Body of pancreas (tissue), 4 donors: ENCODE results near the gene NLRC3. TPM values are rescaled to one million over a fixed set of nuclear protein-coding genes. Genes with fewer than 3 reads are reported as not detected.

Source experiments
- ATAC-seq: fragments of 150-250 bp; one replicate; pipeline ENCODE4 v1.9.1; 2016
- DNase-seq, 4 donors: peaks; one replicate each; pipeline ENCODE4 v3.0.0-alpha.2; 2019
- H3K27ac ChIP-seq, 4 donors: fragments of 200-600 bp; sonication (generic); 1 replicate in 3 of 4; 2 replicates in 1 of 4; pipeline versions ENCODE4 v1.5.1 to v1.6.1; 2016 to 2019; ENCODE audit warnings: mild to moderate bottlenecking in 1 of 4, mixed read lengths in 1 of 4, moderate library complexity in 1 of 4
- H3K27me3 ChIP-seq, 2 donors: fragments of 200-600 bp; sonication (generic); one replicate each; pipeline ENCODE4 v1.6.0; 2016; ENCODE audit warnings: mild to moderate bottlenecking in 1 of 2
- H3K36me3 ChIP-seq, 2 donors: fragments of 200-600 bp; sonication (generic); replicated peaks in 1 of 2; 2 replicates each; pipeline ENCODE4 v1.5.1; 2016; ENCODE audit warnings: low read depth in 2 of 2; ENCODE audit not compliant: insufficient read depth in 1 of 2
- H3K4me1 ChIP-seq: fragments of 200-600 bp; sonication (generic); one replicate; pipeline ENCODE4 v1.6.0; 2016
- H3K4me3 ChIP-seq, 2 donors: fragments of 200-600 bp; sonication (generic); 1 replicate in 1 of 2; 2 replicates in 1 of 2; pipeline ENCODE4 v1.5.1; 2016 to 2019
- H3K9me3 ChIP-seq, 3 donors: fragments of 200-600 bp; sonication (generic); 1 replicate in 2 of 3; 2 replicates in 1 of 3; pipeline ENCODE4 v1.5.1; 2016
- CTCF ChIP-seq, 7 experiments: fragments of 450-650 bp in 4 of 7; fragments of 200-600 bp in 3 of 7; sonication (generic) in 3 of 7; IDR thresholded peaks; one replicate each; pipeline ENCODE4 v1.5.1; 2016 to 2019; ENCODE audit warnings: antibody characterized with exemption in 7 of 7
- POLR2A ChIP-seq, 3 donors: fragments of 450-650 bp; IDR thresholded peaks; one replicate each; pipeline ENCODE4 v1.6.1; 2016; ENCODE audit warnings: antibody characterized with exemption in 3 of 3, mild to moderate bottlenecking in 2 of 3
- WGBS, 2 donors: methylation state at CpG; one replicate each; pipeline ENCODE4 v1.1.5; 2017; 5-methylcytosine and 5-hydroxymethylcytosine counted together
- intact Hi-C: fragments of 100-400 bp; cut with DNase I; formaldehyde crosslinking; loops from one replicate; pipeline ENCODE4 v1.15.1; 2023
- total RNA-seq, 2 donors: library from RNA; depleted of rRNA; stranded (reverse); fragments of >200 nt; gene quantifications; one replicate each; pipeline ENCODE4 v1.1.0, GENCODE V29; 2016

Gene NLRC3
- total RNA-seq, 2 donors from 2014 or later = 0.78 to 1.3 TPM

- TF ChIP-seq CTCF (IDR thresholded peaks at IDR 0.05) (no peak), POLR2A (IDR thresholded peaks at IDR 0.05) (no peak)
- DNase-seq = no peak
- H3K27me3 ChIP-seq = no peaks in the 10 kb centered on the region
- H3K4me3 ChIP-seq = no peak overlapping the region
- H3K27ac ChIP-seq = no peak overlapping the region
- H3K9me3 ChIP-seq = no peaks in the 10 kb centered on the region
- H3K36me3 ChIP-seq = peaks cover 0 to 3% of the 10 kb centered on the region in 2 donors
- no peak for ATAC-seq
- intact Hi-C loops = no loop called here
- WGBS, 2 donors = 78 to 92% methylated on average over 9 to 11 of the region's 12 CpGs
- no peaks in the 10 kb centered on the region for H3K4me1 ChIP-seq
Measured at GRCh38 chr16:3598236-3598635, 21.0 kb upstream of the NLRC3 start.

GRCh38 chr16:3597676-3598075, 20.5 kb upstream of the NLRC3 start:
- no peak for DNase-seq
- intact Hi-C loops = no loop called here
- Histone ChIP-seq H3K9me3 (no peaks in the 10 kb centered on the region), H3K27me3 (no peaks in the 10 kb centered on the region), H3K4me1 (no peaks in the 10 kb centered on the region), H3K36me3 (peaks cover 0 to 3% of the 10 kb centered on the region in 2 donors), H3K4me3 (no peak overlapping the region), H3K27ac (no peak overlapping the region)
- WGBS, 2 donors = 94 to 95% methylated on average over 17 of the region's 17 CpGs
- no peak for ATAC-seq
- TF ChIP-seq CTCF (IDR thresholded peaks at IDR 0.05) = no peak
- no peak for TF ChIP-seq POLR2A (IDR thresholded peaks at IDR 0.05)

- ATAC-seq (no peak), DNase-seq (no peak)
- no peaks in the 10 kb centered on the region for H3K27me3 ChIP-seq
- no peak overlapping the region for H3K27ac ChIP-seq
- no peak overlapping the region for H3K4me3 ChIP-seq
- H3K36me3 ChIP-seq = peaks cover 0 to 3% of the 10 kb centered on the region in 2 donors
- 82 to 86% methylated on average over 7 to 10 of the region's 10 CpGs for WGBS, 2 donors
- H3K4me1 ChIP-seq = no peaks in the 10 kb centered on the region
- no peak for TF ChIP-seq POLR2A (IDR thresholded peaks at IDR 0.05)
- no peak for TF ChIP-seq CTCF (IDR thresholded peaks at IDR 0.05)
- intact Hi-C loops = no loop called here
- no peaks in the 10 kb centered on the region for H3K9me3 ChIP-seq
Measured at GRCh38 chr16:3597226-3597625, 20.0 kb upstream of the NLRC3 start.

- H3K27ac ChIP-seq = no peak overlapping the region
- H3K4me1 ChIP-seq = no peaks in the 10 kb centered on the region
- no peak for DNase-seq
- intact Hi-C loops = no loop called here
- no peak overlapping the region for H3K4me3 ChIP-seq
- TF ChIP-seq CTCF (IDR thresholded peaks at IDR 0.05) = no peak
- no peak for TF ChIP-seq POLR2A (IDR thresholded peaks at IDR 0.05)
- H3K27me3 ChIP-seq = no peaks in the 10 kb centered on the region
- H3K36me3 ChIP-seq = no peaks in the 10 kb centered on the region
- 90 to 97% methylated on average over 7 to 21 of the region's 27 CpGs for WGBS, 2 donors
- no peak for ATAC-seq
- no peaks in the 10 kb centered on the region for H3K9me3 ChIP-seq
Measured at GRCh38 chr16:3596101-3596861, 19.1 kb upstream of the NLRC3 start.

- ATAC-seq = no peak
- Histone ChIP-seq H3K27ac (no peak overlapping the region), H3K4me1 (no peaks in the 10 kb centered on the region), H3K27me3 (no peaks in the 10 kb centered on the region), H3K4me3 (no peak overlapping the region), H3K36me3 (no peaks in the 10 kb centered on the region), H3K9me3 (no peaks in the 10 kb centered on the region)
- TF ChIP-seq CTCF (IDR thresholded peaks at IDR 0.05) (no peak), POLR2A (IDR thresholded peaks at IDR 0.05) (no peak)
- DNase-seq = no peak
- intact Hi-C loops = no loop called here
- 93 to 100% methylated on average over 5 to 19 of the region's 19 CpGs for WGBS, 2 donors
Measured at GRCh38 chr16:3595521-3596021, 18.4 kb upstream of the NLRC3 start.
